Measurements from ENCODE around the gene TCAP.

DNA sequence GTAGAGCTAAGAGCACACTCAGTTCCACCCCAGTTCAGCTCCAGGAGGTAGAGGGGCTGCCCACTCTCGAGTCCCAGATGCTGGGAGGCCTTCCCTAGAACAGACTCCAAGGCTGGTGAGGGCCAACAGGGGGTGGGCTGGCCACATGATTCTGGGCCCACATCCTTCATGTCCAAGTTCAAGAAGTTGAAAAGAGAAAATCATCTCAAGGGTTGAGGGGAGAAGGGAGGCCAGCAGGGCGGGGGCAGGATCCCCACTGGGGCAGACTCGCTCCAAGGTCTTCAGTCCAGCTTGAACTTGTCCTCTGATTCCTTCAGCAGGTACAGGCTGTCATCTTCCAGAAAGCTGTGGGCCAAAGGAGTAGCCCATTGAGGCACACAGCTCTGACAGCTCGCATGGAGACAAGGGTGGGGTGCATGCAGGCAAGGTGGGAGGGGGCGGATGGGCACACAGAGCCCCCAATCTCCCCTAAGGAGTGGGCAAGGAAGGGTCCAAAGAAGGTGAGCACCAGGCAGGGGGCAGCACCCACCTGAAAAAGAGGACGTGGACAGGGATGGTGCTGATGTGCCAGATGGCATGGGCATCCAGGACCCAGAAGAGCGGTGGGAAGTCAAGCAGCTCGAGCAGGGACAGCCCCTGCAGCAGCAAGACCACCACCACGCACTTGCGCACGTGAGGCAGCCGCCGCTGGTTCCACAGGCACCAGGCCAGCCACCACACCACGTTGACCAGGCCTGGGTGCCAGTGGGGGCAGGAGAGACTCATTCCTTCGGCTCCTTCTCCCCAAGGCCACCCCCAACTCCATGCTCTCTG, 7.6 kb downstream of the TCAP start:
- no peak for TF ChIP-seq EZH2 (IDR thresholded peaks at IDR 0.05; ENCODE audit: low read length, missing control alignments)
- TF ChIP-seq, protein P1, sequence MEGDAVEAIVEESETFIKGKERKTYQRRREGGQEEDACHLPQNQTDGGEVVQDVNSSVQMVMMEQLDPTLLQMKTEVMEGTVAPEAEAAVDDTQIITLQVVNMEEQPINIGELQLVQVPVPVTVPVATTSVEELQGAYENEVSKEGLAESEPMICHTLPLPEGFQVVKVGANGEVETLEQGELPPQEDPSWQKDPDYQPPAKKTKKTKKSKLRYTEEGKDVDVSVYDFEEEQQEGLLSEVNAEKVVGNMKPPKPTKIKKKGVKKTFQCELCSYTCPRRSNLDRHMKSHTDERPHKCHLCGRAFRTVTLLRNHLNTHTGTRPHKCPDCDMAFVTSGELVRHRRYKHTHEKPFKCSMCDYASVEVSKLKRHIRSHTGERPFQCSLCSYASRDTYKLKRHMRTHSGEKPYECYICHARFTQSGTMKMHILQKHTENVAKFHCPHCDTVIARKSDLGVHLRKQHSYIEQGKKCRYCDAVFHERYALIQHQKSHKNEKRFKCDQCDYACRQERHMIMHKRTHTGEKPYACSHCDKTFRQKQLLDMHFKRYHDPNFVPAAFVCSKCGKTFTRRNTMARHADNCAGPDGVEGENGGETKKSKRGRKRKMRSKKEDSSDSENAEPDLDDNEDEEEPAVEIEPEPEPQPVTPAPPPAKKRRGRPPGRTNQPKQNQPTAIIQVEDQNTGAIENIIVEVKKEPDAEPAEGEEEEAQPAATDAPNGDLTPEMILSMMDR (conservative IDR thresholded peaks at IDR 0.05 in 1 of 2, IDR thresholded peaks at IDR 0.05 in 1 of 2; ENCODE audit: low read depth in 1 of 2, low read length in 2 of 2): no peak

Measured in fibroblast of lung (primary cell).